Smooth muscle cell (in vitro differentiated cells): ENCODE data around the gene PLXNC1. TPM values are rescaled to one million over a fixed set of nuclear protein-coding genes. Genes with fewer than 3 reads are reported as not detected.

Source experiments
- DNase-seq: peaks from one replicate; lab custom pipeline; 2025; ENCODE audit not compliant: unreplicated experiment; lab: John Stamatoyannopoulos, UW
- H2AFZ ChIP-seq: fragments of 200-600 bp; sonication (generic); 2 replicates; pipeline ENCODE4 v1.6.0; 2016; ENCODE audit warnings: antibody characterized with exemption, low read depth, mild to moderate bottlenecking
- H3F3A ChIP-seq: fragments of 200-600 bp; sonication (generic); 2 replicates; pipeline ENCODE4 v1.6.0; 2017; ENCODE audit warnings: antibody characterized with exemption, low read depth
- H3K27ac ChIP-seq: fragments of 200-600 bp; sonication (generic); 2 replicates; pipeline ENCODE4 v1.5.1; 2016; ENCODE audit warnings: low read depth, mild to moderate bottlenecking
- H3K27me3 ChIP-seq: fragments of 200-600 bp; sonication (generic); 2 replicates; pipeline ENCODE4 v1.6.1; 2016; ENCODE audit warnings: low read depth, mild to moderate bottlenecking
- H3K36me3 ChIP-seq: fragments of 200-600 bp; sonication (generic); 2 replicates; pipeline ENCODE4 v1.5.1; 2016; ENCODE audit warnings: low read depth
- H3K4me1 ChIP-seq: fragments of 200-600 bp; sonication (generic); 2 replicates; pipeline ENCODE4 v1.5.1; 2016; ENCODE audit warnings: low read depth
- H3K4me2 ChIP-seq: fragments of 200-600 bp; sonication (generic); 2 replicates; pipeline ENCODE4 v1.6.0; 2016; ENCODE audit warnings: mild to moderate bottlenecking
- H3K4me3 ChIP-seq: fragments of 200-600 bp; sonication (generic); 2 replicates; pipeline ENCODE4 v1.5.1; 2016; ENCODE audit warnings: mild to moderate bottlenecking
- H3K79me2 ChIP-seq: fragments of 200-600 bp; sonication (generic); 2 replicates; pipeline ENCODE4 v1.6.0; 2016; ENCODE audit warnings: low read depth, mild to moderate bottlenecking
- H3K9ac ChIP-seq: fragments of 200-600 bp; sonication (generic); 2 replicates; pipeline ENCODE4 v1.6.0; 2016; ENCODE audit warnings: low read depth
- H3K9me3 ChIP-seq: fragments of 200-600 bp; sonication (generic); replicated peaks from 2 replicates; pipeline ENCODE4 v1.5.1; 2016; ENCODE audit warnings: low read depth
- H4K20me1 ChIP-seq: fragments of 200-600 bp; sonication (generic); 2 replicates; pipeline ENCODE4 v1.6.0; 2016; ENCODE audit warnings: low read depth
- WGBS: methylation state at CpG from one replicate; pipeline ENCODE4 v1.1.7; 2016; ENCODE audit warnings: low lambda C conversion rate; 5-methylcytosine and 5-hydroxymethylcytosine counted together
- polyA plus RNA-seq: library from polyadenylated mRNA; unstranded; fragments of >200 nt; fragmentation: Nextera tagmentation; extraction: Ambion mirVana; gene quantifications from 2 replicates; pipeline ENCODE4 v1.2.1, GENCODE V29; 2016
- total RNA-seq: library from RNA; depleted of rRNA; stranded (reverse); fragments of >200 nt; gene quantifications from 2 replicates; pipeline ENCODE4 v1.2.3, GENCODE V29; 2014
- TF ChIP-seq, protein P1 (sequence below): fragments of 200-600 bp; sonication (generic); IDR thresholded peaks from 2 replicates; pipeline ENCODE4 v1.5.1; 2017; ENCODE audit warnings: borderline replicate concordance, mild to moderate bottlenecking, antibody characterized with exemption; ENCODE audit not compliant: insufficient read depth, poor library complexity, severe bottlenecking

PLXNC1 gene
- total and polyA plus RNA-seq, 2 experiments from 2014 or later = 0.49 to 0.66 TPM

DNA sequence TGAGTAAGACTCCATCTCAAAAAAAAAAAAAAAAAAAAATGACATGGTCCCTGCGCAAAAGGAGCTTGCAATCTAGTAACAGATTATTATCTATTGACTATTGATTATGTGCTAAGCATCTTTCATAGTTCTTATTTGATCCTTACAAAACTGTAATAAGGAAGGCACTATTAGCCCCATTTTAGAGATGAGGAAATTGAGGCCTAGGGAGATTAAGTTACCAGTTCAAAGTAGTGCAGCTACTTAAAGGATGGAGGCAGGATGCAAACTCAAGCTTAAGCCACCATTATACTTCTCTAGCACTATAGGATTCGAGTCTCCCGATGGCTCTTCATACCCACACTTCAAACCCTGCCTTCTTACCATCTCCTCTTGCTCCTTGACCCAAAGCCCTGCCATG, 31.3 kb downstream of the PLXNC1 start:
- TF ChIP-seq, protein P1, sequence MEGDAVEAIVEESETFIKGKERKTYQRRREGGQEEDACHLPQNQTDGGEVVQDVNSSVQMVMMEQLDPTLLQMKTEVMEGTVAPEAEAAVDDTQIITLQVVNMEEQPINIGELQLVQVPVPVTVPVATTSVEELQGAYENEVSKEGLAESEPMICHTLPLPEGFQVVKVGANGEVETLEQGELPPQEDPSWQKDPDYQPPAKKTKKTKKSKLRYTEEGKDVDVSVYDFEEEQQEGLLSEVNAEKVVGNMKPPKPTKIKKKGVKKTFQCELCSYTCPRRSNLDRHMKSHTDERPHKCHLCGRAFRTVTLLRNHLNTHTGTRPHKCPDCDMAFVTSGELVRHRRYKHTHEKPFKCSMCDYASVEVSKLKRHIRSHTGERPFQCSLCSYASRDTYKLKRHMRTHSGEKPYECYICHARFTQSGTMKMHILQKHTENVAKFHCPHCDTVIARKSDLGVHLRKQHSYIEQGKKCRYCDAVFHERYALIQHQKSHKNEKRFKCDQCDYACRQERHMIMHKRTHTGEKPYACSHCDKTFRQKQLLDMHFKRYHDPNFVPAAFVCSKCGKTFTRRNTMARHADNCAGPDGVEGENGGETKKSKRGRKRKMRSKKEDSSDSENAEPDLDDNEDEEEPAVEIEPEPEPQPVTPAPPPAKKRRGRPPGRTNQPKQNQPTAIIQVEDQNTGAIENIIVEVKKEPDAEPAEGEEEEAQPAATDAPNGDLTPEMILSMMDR = no peak
- H3K27me3 ChIP-seq = peaks cover 4% of the 10 kb centered on the region
- no peak overlapping the region for H2AFZ ChIP-seq
- no peak overlapping the region for H3K9ac ChIP-seq
- peaks cover 7% of the 10 kb centered on the region for H3K4me1 ChIP-seq
- H3K27ac ChIP-seq = no peak overlapping the region
- no peaks in the 10 kb centered on the region for H3K79me2 ChIP-seq
- no peaks in the 10 kb centered on the region for H3F3A ChIP-seq
- H4K20me1 ChIP-seq = no peaks in the 10 kb centered on the region
- no peaks in the 10 kb centered on the region for H3K9me3 ChIP-seq
- H3K36me3 ChIP-seq = no peaks in the 10 kb centered on the region
- H3K4me3 ChIP-seq = no peak overlapping the region
- WGBS = 84% methylated on average over 3 of the region's 3 CpGs
- no peak overlapping the region for H3K4me2 ChIP-seq
- DNase-seq = no peak

DNA sequence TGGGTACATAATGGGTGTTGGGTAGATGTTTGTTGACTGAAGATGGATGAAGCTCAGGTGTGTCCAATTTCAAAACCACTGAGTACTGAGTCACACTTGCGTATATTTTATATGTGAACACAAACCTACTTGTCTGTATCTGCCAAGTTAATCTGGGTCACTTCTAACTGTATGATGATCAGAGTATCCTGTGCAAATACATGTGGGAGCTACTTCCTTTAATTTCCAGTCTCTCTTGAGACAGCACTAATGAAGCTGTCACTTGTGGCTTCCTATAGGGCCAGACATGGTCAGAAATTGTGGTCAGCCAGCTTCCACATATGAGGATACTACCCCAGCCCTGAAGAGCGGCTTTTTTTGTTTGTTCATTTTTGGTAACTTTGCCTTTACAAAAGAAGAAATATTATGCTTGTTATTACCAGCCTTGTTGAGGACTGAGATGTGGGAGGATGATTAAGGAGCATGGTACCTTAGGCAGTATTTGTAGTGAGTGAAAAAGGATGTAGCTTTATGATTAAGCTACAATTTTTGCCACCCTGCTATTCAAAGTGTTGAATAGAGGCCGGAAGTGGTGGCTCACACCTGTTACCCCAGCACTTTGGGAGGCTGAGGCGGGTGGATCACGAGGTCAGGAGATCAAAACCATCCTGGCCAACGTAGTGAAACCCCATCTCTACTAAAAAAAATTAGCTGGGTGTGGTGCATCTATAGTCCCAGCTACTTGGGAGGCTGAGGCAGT, 32.4 kb downstream of the PLXNC1 start:
- TF ChIP-seq, protein P1 = no peak
- H2AFZ ChIP-seq = no peak overlapping the region
- H3K9ac ChIP-seq = no peak overlapping the region
- no peaks in the 10 kb centered on the region for H3K79me2 ChIP-seq
- 93% methylated on average over 6 of the region's 6 CpGs for WGBS
- no peaks in the 10 kb centered on the region for H3F3A ChIP-seq
- H3K4me2 ChIP-seq = no peak overlapping the region
- DNase-seq = no peak
- H3K9me3 ChIP-seq = no peaks in the 10 kb centered on the region
- H3K36me3 ChIP-seq = no peaks in the 10 kb centered on the region
- H3K4me3 ChIP-seq = no peak overlapping the region
- H3K4me1 ChIP-seq = peaks cover 13% of the 10 kb centered on the region
- H3K27ac ChIP-seq = no peak overlapping the region
- H4K20me1 ChIP-seq = no peaks in the 10 kb centered on the region
- peaks cover 12% of the 10 kb centered on the region for H3K27me3 ChIP-seq

DNA sequence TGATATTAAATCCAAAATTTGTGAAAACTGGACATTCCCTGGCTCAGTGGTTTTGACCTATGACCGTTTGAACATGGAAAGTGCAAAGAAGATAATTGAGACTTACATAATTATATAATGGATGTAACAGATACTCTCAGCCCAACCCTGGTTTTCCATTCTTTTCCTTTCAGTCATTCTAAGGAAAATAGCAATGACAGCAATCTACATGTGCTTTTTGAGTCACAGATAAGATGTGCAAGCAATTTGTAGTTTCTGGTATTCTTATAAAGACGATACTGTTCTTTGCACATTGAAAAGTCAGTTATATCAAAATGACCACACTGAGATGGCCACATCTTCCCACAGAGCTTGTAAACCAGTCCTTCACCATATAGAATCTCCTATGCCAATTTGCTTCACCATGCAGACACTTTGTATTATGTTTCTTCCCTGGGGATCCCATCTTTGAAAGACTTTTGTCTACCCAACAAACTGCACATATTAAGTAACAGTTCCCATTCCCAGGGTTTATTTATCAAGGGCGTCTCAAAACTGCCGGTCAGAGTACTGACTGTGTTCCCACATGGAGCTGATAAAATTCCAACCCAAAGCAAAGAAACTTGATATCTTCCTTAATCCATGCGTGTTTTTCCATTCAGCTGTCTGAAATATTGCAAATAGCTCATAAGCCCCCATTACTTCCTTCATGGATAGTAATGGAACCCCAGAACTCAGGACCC, 34.8 kb downstream of the PLXNC1 start:
- no peak overlapping the region for H3K4me3 ChIP-seq
- no peaks in the 10 kb centered on the region for H3K79me2 ChIP-seq
- no peak for DNase-seq
- H3K9me3 ChIP-seq = no peaks in the 10 kb centered on the region
- H2AFZ ChIP-seq = no peak overlapping the region
- no peaks in the 10 kb centered on the region for H3K36me3 ChIP-seq
- 51% methylated on average over 5 of the region's 5 CpGs for WGBS
- no peaks in the 10 kb centered on the region for H3F3A ChIP-seq
- H3K27me3 ChIP-seq = peaks cover 35% of the 10 kb centered on the region
- no peak overlapping the region for H3K4me2 ChIP-seq
- peaks cover 22% of the 10 kb centered on the region for H3K4me1 ChIP-seq
- no peak overlapping the region for H3K9ac ChIP-seq
- H4K20me1 ChIP-seq = no peaks in the 10 kb centered on the region
- TF ChIP-seq, protein P1 = no peak
- H3K27ac ChIP-seq = no peak overlapping the region
